HG03520 (cell line): ENCODE results near the gene ODF4.
"Not testable (repeated sequence)": the region's sequence is repeated elsewhere in the genome, so short reads cannot be mapped to it uniquely, and the experiment has no call there.

ENCODE experiments used
- ATAC-seq: cut with Tn5 transposase; IDR thresholded peaks from one replicate; pipeline ENCODE4 v1.9.1; 2021; ENCODE audit warnings: mild to moderate bottlenecking, moderate library complexity; ENCODE audit not compliant: unreplicated experiment

Gene ODF4

DNA sequence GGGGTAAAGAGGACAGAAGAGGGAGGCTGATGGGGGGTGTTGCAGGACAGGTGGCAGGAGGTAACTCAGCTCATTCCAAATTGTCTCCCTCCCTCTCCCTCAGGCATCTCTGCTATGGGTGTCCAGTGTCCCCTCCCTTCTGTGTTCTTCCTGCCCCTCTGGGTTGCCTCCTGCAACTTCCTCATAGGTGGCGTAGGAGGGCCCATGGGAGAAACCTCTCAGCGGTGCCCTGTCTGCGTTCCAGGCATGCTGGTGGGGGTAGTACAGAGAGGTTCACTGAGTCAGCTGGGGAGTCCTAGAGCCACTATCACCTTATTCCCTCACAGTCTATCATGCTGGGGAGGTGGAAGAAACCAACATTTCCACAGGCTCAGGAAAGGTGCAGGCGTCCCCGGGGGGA is 14.7 kb upstream of the ODF4 start:
- no peak for ATAC-seq

DNA sequence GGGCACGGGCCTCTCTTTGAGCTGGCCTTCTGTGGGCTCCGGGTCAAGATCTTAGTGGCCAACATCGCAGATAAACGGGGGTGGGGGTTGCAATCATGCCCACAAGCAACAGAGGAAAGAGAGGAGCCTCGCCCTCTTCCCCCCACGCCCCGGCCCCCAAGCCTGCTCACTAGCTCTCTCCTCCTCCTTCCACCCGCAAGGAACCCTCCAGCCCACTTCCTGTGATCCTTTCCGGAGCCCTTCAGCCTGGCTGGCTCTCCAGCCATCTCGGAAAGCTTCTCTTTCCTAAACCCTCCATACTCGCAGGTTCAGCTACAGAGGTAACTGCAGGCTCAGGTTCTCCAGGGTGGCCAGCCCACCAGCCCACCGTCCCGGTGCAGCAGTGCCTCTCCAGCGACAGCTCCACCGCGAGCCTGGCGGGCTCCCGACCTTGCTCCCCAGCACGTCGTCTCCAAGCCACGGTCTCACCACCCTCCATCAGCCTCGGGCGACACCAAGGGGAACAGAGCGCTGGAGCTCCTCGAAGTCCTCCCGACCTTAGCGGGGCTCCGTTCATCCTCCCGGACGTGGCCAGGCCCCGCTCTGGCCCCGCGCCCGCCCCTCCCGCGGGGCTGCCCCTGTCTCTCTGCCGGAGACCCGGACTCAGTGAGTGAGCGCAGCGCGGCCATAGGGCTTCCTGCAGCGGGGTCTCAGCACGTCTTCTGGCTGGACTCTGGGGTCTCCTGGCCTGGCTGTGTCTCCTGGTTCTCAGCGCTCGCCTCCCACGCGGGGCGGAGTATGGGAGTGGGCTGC is 12.9 kb upstream of the ODF4 start:
- ATAC-seq = no peak

DNA sequence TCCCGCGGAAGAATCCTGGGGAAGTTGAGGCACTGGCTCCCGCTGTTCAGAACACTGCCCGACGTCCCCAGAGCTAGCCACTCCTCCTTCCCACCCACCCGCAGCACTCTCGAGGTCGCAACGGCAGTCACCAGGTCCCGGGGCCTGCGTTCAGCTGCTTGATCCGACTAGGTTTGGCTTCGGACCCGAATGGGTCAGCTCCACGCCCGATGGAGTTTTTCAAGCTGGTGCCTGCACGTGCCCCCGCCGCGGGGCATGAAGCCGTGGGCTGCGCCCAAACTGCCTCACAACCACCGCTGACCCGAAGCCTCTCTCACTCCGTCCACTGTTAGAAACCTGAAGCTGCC is 12.4 kb upstream of the ODF4 start:
- ATAC-seq = no peak

DNA sequence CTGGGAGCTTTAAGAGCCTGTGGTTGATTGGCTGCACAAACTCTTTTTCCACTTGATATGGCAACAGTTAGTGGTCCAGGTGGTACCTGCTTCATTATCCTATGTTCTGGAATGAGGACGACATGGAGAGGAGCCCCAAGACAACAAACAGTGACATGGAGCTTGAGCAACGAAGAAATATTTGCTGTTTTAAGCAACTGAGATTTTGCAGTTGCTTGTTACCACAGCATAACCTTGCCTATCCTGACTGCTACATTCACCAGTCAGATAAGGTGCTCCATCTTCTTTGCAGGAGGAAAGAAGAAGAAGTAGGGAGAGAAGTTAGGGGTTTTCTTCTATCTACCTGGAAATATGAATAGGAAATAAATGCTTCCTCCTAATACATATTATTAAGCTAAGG is 7.5 kb upstream of the ODF4 start:
- no peak for ATAC-seq

DNA sequence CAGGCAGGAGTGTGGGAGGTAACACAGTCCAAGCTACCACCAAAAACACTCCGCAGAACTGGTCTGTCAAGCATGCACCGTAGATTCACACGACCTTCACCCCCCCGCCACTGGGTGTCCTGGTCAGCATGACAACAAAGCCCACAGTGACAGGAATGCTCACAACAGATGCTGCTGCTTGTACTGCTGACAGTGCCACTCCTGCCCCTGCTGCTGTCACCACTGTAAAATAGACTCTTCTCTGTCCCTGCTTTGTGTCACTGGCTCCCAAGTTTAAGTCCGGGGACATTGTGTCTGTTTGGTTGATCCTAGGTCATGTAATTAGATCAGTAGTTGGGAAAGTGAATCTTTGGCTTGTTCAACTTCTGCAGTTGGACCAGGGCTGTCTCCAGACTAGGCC is 7.0 kb upstream of the ODF4 start:
- ATAC-seq = no peak

DNA sequence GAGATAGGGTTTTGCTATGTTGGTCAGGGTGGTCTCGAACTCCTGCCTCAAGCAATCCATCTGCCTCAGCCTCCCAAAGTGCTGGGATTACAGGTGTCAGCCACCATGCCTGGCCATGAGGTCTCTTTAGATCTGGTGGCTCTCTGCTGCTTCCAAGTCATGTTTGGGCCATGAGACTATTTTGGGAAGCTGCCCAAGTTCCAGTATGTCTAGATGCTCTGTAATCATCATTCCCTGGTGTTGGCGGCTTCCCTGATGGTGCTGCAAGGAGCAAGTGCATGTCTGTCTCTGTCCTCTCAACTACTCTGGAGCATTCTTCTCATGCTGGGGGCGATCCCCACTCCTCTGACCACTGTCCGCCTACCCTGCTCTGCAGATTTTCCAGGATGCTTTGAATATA is 6.4 kb upstream of the ODF4 start:
- no peak for ATAC-seq

DNA sequence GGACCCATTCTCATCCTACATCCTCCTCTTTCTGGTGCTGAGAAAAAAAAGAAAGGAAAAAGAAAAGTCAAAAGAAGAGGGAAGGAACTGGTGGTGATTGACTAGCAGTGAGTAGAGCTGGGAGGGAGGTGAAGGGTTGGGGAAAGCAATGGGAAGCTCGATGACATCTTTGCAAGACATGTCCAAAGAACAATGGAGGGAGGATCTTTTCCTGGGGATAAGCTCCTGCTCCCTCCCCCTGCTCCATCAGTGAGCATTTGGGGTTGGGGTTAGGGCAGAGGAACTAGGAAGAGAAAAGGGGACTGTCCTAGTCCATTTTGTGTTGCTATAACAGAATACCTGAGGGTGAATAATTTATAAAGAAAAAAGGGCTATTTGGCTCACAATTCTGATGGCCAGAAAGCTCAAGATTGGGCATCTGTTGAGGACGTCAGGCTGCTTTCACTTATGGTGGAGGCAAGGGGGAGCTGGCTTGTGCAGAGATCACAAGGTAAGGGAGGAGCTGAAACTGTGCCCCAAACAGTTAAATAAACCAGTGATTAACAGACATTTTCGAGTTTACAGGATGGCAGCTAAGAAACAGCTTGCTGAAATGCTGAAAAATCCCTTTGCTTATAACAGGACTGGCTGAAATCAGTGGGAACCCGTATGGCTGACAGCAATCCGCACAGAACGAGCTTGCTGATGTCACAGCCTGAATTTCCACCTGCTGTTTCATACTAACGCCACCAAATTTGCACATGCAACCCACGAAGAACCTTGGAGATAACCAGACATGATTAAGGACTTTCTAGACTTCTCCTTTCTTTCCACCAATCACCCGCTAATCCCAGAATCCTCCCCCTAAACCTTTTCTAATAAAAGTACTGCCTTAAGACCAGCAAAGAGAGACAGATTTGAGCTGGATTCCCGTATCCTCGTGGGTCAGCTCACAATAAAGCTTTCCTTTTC is 1.6 kb upstream of the ODF4 start:
- ATAC-seq = no peak

DNA sequence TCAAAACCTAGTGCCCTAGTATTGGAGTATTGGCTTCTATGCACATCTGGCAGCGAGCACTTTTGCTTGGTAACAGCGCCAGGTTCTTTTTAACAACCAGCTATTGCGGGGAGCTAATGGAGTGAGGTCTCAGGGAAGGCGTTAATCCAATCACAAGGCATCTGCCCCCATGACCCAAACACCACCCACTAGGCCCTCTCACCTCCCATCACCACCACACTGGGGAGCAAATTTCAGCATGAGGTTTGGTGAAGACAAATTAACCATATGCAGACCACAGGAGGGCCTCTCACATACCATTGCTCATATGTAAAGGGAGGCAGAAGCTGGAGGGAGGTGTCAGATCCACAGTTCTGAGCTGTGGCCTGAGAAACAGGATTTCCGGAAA is 893 bp upstream of the ODF4 start:
- no peak for ATAC-seq

DNA sequence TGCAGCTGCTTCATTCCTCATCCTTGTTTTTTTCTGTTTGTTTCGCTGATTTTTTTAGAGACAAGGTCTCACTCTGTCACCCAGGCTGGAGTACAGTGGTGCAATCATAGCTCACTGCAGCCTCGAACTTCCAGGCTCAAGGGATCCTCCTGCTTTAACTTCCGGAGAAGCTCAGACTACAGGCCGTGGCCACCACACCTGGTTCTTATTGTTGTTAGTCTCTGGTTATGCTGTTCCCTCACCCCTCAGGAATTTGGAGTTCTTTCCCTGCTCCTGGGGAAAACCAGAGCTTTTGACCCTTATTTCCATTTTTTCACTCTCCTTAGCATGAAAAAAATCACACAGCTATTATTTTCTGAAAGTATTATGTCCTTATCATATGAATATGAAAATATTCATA is 1.8 kb downstream of the ODF4 start:
- no peak for ATAC-seq

DNA sequence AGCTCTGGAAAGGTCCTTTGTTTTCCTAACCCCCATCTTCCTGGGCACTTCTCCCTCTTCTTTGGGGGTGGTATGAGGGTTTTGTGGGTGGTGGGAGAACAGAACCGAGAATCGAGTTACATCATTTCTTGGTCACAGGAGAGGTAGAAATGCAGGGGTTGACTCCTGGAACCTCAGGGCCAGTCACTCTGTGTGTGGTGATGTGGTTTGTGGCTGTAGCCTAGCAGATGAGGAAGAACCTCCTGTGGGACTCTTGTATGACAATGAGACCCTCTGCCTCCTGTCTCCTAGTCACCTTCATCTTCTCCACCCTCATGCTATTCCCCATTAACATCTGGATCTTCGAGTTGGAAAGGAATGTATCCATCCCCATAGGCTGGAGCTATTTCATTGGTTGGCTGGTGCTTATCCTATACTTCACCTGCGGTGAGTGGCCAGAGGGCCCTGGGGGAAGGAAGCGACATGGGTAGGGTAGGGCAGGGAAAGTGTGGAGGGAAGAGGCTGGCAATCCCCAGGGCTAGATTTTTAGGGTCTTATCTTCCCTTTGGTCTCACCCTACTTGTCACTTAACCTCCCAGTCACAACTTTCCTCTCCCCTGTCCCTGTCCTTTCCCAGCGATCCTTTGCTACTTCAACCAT is 5.5 kb downstream of the ODF4 start:
- ATAC-seq = no peak

DNA sequence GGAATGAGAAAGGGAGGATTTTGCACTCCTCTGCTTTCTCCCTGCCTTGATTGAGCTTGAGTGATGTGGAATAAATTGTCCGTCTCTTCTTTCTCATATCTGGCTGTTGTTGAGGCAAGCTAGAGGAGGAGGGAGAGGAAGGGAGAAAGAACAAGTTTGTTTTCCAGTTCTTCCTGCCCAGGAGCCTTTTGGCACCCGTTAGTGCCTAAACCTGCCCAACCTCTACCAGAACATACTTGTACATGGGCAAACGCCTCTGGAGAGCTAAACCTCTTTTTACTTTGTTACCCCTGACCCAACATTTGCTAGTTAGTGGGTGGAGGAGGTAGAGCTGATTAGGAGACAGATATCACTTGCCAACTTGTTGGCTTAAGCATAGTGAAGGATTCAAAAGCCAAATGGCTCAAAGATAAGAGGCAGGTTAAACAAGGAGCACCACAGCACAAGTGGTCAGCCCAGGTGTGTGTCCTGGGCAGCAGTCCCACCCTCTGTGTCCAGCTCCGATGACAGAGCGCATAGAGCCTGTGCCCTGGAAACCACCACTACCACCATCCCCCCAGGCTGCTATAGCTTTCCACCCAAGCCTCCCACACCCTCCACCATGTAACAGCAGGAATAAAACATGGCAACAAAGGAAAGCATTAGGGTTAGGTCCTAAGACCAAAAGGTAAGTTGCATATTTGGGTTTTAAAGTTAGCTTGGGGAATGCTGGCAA is 6.5 kb downstream of the ODF4 start:
- ATAC-seq = no peak

DNA sequence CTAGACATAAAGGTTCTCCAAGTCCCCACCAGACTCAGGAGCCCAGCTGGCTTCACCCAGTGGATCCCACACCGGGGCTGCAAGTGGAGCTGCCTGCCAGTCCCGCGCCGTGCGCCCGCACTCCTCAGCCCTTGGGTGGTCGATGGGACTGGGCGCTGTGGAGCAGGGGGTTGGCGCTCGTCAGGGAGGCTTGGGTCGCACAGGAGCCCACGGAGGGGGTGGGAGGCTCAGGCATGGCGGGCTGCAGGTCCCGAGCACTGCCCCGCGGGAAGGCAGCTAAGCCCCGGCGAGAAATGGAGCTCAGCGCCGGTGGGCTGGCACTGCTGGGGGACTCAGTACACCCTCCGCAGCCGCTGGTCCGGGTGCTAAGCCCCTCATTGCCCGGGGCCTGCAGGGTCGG is 7.4 kb downstream of the ODF4 start:
- ATAC-seq = not testable (repeated sequence)

DNA sequence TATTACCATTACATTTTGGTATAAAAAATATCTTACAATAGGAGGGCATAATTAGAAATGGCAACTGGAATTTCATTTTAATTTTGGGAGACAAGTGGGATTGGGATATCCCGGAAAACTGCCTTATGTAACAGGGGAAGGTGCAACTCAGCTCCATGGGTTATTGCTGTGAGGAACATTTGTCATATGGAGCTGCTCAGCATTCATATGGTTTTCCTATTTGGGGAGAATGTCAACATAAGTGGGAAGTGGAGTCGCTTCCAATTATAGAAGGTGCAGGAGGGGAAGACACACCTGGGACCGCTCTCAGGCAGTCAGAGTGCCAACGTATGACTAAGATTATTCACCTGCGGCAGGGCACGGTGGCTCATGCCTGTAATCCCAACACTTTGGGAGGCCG is 10.7 kb downstream of the ODF4 start:
- ATAC-seq = no peak

DNA sequence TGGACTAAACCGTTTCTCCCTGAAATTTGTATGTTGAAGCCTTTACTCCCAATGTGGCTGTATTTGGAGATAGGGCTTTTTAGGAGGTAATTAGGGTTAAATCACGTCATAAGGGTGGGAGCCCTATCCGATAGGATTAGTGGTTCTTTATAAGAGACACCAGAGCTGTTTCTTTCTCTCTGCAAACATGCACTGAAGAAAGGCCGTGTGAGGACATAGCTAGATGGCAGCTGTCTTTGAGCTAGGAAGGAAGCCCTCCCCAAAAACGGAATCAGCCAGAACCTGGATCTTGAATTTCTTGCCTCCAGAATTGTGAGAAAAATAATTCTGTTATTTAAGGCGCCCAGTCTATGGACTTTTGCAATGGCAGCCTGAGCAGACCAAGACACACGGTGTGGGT is 14.1 kb downstream of the ODF4 start:
- no peak for ATAC-seq

DNA sequence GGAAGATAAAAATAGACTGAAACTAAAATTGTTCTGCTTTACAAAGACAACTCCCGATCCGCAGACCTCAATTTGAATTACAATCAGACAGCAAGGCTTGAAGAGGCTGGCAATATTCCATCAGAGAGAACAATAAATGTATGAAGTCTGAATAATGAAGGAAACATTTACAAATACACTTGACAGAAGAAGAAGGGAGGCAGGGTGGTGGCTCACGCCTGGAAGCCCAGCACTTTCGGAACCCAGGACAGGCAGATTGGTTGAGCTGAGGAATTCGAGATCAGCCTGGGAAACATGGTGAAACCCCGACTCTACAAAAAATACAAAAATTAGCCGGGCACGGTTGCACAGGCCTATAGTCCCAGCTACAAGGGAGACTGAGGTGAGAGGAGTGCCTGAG is 14.6 kb downstream of the ODF4 start:
- no peak for ATAC-seq

DNA sequence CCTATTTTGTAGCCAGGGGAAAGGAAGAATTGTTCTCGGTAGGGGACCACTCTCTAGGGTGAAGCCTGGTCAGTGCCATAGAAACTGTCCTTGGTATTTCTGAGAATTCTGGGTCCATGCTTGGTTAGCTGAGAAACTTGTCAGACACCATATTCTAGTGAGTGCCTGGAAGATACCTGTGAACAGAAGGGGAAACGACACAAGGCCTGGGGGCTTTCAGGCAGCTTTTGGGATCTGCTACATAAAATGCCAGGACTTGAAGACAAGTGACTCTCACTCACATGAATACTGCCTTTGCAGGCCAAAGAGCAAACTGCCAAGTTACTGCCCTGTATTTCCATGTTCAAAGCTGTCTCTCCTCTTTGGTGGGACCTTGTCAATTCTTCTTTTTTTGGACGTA is 18.3 kb downstream of the ODF4 start:
- ATAC-seq = no peak

DNA sequence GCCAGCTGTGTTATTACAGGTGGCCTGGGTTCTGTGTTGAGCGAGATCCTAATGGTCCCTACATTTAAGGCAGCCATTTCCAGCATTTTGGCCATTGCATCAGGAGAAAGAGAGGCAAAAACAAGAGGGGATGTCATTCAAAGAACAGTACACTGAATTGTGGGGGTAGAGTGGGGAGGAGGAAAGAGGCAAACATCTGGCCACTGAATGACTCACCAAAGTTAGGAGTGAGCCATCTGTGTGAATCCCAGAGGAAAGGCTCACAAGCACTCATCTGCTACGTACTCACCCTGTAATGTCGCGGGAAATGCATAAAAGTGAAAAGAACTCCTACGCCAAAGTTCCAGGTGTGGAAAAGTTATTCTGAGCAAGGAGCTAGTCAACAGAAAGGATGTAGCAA is 20.1 kb downstream of the ODF4 start:
- ATAC-seq = no peak

DNA sequence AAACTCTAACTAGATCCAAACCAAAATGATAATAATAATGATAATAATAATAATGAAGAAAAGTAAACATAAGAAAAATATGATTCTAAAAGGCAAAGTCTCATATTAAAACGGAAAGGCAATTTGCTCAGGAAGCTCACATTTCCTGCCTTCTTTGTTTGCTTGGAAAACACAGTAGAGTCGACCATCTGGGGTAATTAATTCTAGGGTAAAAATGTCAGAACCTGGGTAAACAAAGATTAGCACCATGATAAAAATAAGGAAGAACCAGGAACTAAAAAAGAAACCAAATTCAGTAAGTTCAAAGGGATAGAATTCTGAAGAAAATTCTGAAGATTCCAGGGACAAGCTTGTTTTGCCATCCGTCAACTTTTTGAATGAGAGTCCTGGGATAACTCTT is 20.6 kb downstream of the ODF4 start:
- ATAC-seq = no peak

DNA sequence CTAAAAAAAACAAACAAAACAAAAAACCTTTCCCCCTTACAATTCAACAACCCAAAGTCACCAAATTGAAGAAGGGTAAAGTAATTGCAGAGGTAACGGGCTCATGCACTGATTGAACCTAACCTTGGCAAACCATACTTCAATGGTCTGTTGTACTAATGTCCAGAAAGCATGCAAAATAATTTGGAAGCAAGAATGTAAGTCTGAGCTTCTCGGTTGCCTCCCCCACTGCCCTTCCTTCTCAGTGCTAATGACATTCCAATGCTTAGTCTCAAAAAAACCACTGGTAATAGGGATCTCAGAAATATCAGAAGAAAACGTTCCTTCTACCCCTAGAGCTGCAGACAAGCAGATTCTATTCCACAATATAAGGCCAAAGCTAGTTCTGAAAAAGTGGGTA is 21.1 kb downstream of the ODF4 start:
- no peak for ATAC-seq

DNA sequence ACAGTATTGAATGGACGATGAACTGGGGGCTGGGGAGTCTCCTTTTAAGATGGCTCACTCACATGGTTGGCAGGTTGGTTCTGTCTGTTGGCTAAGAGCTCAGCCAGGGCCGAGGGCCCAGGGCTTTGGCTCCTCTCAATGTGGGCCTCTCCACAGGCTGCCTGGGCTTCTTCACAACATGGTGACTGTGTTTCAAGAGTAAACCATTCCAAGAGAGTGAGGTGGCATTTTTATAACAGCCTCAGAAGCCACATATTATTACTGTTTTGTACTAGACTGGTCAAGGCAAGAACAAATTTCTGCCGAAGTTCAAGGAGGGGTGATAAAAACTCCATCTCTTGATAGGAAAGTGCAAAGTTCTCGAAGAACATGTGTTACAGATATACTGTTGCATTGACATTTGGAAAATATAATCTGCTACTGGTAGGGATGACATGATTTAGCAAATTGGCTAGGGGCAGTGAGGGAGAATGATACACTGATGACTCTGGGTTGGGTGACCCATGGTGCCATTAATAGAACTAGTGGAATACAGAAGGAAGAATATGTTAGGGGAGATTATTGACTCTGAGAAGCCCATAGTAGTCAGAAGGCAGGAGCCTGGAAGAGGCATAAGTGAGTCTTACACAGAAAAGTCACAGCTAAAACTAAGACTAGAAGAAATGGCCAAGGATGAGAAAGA is 23.2 kb downstream of the ODF4 start:
- ATAC-seq = no peak

DNA sequence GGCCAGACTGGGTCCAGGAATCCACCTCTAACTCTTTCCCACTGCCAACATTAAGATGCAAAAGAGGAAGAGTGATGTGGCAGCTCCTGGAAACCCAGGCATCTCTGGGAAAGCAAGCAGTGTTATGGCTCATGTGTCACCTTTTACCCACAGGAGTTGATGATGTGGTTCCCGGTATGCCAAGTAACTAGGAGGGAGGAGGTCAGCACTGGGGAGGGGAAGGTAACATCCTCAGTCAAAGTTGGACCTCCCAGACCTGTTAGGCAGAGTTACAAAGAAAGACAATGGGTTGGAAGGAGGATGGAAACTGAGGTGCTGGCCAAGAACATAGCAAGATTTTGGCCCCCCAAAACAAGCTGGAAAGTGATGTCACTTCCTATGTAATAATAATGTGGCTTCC is 25.5 kb downstream of the ODF4 start:
- no peak for ATAC-seq
